ENCODE measurements around the gene HSPE1. TPM values are rescaled to one million over a fixed set of nuclear protein-coding genes. Genes with fewer than 3 reads are reported as not detected.

The HSPE1 gene
- total RNA-seq, 1 donor from 2014 or later: 145 TPM

GRCh38 chr2:197497326-197497725, 2.9 kb upstream of the HSPE1 start:
- intact Hi-C loops (cut with micrococcal nuclease): loop anchor here (5.0 kb wide), 1 partner anchor 580 kb away; no protein-coding TSS in a partner anchor

- intact Hi-C loops (cut with micrococcal nuclease): loop anchor here (2.0 to 5.0 kb wide), 2 partner anchors 581 to 1336 kb away; no protein-coding TSS in a partner anchor
Observed at GRCh38 chr2:197498235-197498936, 1.8 kb upstream of the HSPE1 start.

- intact Hi-C loops (cut with micrococcal nuclease): loop anchor here (1.0 to 5.0 kb wide), 3 partner anchors 305 to 1336 kb away; partner anchors contain the start of gene PLCL1
Observed at GRCh38 chr2:197498937-197499593, 1.1 kb upstream of the HSPE1 start.

DNA sequence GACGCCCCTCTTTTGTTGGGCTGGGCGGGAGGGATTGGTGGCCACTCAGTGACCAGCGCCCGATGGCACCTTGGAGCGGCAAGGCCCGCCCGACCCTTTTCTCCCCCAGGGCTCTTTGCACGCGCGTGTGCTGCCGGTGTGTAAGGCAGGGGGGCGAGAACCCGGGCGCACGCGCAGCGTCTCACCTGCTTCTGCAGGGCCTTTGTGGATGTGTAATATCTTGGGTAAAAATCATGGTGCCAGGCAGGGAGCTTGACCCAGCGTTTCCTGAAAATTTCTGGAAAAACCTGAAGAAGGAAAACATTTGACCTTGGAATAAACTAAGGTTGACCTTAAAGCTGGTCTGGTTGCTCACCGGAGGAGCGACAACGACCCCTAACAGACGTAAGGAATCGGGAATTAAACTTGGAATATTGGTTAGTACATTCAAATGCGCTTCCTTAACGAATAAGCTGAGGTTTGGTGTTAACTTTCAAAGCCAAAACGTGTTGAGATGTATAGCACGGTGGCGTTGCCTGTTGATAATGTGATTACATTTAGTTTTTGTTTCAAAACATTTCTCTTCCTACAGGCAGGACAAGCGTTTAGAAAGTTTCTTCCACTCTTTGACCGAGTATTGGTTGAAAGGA, 438 bp downstream of the HSPE1 start:
- intact Hi-C loops (cut with micrococcal nuclease): loop anchor here (1.0 to 5.0 kb wide), 9 partner anchors 15 to 861 kb away; partner anchors contain the start of genes ANKRD44, CCDC150, COQ10B and MARS2

DNA sequence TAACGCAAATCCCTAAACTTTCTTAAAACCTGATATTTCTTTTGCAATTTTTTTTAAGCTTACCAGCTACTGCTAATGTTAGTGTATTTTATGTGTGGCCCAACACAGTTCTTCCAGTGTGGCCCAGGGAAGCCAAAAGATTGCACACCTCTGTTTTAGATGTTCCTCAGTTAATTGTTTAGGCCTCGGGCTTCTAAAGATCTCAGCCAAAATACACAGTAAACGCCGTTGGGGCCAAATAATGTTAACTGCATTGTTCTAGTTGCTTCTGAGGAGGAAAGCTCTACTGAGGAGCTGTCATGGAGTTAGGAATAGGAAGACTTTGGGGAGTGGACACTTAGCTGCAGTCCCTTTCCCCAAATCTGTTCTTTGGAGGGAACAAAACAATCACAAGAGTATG, 2.0 kb downstream of the HSPE1 start:
- intact Hi-C loops (cut with micrococcal nuclease): loop anchor here (5.0 kb wide), 3 partner anchors 275 to 575 kb away; partner anchors contain the start of gene PGAP1

- intact Hi-C loops (cut with micrococcal nuclease): loop anchor here (5.0 kb wide), 3 partner anchors 275 to 575 kb away; partner anchors contain the start of gene PGAP1
Observed at GRCh38 chr2:197502685-197503084, 2.5 kb downstream of the HSPE1 start.

DNA sequence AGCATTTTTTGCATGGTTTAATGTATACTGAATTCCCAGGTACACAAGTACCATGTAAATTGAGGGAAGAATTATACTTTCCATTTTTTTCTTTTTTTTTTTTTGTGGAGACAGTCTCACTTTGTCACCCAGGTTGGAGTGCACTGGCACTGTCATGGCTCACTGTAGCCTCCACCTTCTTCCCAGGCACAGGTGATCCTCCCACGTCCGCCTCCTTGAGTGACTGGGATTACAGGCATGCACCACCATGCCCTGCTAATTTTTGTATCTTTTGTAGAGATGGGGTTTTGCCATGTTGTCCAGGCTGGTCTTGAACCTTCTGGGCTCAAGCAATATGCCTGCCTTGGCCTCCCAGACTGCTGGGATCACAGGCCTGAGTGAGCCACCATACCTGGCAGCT, 3.8 kb downstream of the HSPE1 start:
- intact Hi-C loops (cut with micrococcal nuclease): loop anchor here (5.0 kb wide), 3 partner anchors 273 to 577 kb away; partner anchors contain the start of gene PGAP1

DNA sequence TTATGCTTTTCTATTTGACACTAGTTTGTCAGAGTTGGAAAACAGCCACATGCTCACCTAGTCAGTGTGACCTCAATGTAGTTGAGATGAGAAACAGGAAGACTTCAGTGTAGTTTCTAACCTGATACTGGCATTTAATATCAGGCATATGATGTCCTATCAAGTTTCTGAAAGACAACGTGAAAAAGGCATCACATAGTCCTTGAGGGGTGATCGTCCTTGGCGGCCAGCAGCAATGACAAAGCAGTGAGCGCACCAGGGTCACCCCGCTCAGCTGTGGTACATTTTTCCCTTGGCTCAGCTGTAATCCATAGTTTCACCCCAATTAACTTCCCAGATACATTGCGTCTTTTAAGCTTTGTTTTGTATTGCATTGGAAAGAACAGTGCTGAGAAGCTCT, 4.3 kb downstream of the HSPE1 start:
- intact Hi-C loops (cut with micrococcal nuclease): loop anchor here (5.0 kb wide), 3 partner anchors 273 to 577 kb away; partner anchors contain the start of gene PGAP1

GRCh38 chr2:197506658-197507057, 6.5 kb downstream of the HSPE1 start:
- intact Hi-C loops (cut with micrococcal nuclease): no loop called here

DNA sequence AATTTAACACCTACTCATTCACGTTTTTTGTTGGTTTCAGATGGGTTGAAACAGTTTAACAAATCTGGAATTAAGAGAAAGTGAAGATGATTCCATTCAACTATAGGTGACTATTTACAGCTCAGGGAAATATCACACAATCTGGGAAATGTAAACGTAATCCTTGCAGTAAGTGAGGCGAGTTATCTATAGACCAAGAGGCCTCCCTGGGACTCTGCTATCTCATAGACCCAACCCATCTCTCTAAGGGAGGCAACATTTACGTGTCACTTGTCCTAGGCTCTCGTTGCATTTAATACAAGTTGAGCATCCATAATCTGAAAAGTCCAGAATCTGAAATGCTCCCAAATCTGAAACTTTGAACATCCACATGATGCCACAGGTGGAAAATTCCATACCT, 13.7 kb downstream of the HSPE1 start:
- intact Hi-C loops (cut with micrococcal nuclease): loop anchor here (10.0 kb wide), 1 partner anchor 351 kb away; no protein-coding TSS in a partner anchor

DNA sequence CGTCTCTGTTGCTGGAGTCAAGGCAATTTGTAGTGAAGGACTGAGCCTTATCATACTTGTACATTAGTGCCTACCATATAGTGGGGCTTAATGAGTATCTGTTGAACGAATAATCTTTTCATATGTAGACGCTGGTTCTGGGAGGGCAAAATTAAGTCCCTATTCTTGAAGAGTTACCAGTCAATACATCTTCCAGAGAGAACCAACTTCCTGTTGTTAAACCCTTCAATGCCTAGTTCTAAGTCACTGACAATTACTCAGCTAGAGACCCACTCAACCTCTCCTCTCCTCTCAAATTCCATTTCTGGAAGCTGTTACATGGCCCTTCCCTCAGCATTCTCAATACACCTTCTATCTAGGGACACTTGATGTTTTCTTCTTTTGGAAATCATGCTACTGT, 14.6 kb downstream of the HSPE1 start:
- intact Hi-C loops (cut with micrococcal nuclease): loop anchor here (1.0 to 10.0 kb wide), 6 partner anchors 14 to 587 kb away; partner anchors contain the start of genes BOLL, HSPE1, MARS2 and PGAP1

GRCh38 chr2:197515315-197515738, 15.1 kb downstream of the HSPE1 start:
- intact Hi-C loops (cut with micrococcal nuclease): loop anchor here (1.0 to 10.0 kb wide), 6 partner anchors 15 to 588 kb away; partner anchors contain the start of genes BOLL, HSPE1, MARS2 and PGAP1

DNA sequence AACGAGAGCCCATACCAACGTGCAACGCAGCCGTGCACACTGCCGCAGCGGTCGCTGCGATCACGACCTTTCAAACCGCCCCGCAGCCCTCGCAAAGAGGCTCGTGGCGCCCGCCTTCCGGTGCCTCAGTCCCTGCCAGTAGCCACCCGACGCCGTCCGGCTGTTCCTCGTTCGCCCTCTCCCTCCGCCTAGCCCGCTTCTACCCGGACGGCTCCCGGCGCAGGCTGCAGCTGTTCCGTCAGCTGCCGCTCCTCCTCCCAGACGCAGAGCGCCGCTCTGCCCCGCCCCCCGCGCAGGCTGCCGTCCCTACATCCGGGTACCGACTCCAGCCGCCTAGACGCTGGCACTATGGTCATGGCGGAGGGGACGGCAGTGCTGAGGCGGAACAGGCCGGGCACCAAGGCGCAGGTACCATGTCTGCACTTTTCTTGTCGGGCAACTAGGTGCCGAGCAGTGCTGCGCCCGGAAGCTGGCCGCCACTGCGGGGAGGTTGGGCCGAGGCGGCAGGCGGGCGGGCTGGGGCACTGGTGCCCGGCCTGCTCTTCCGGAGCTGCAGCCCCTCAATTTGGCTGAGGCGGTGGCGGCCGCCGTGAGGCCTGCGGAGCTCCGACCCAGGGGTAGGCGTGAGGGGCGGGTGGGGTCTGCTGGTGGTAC, 15.7 kb downstream of the HSPE1 start, which contains the start of gene MOB4:
MOB4 (plus strand) TSS at position 328 of the 654 bp plus-strand sequence; CDS start at position 349, 21 bp downstream.
- intact Hi-C loops (cut with micrococcal nuclease): loop anchor here (1.0 to 10.0 kb wide), 8 partner anchors 16 to 717 kb away; partner anchors contain the start of genes BOLL, COQ10B, GTF3C3 and HSPE1

DNA sequence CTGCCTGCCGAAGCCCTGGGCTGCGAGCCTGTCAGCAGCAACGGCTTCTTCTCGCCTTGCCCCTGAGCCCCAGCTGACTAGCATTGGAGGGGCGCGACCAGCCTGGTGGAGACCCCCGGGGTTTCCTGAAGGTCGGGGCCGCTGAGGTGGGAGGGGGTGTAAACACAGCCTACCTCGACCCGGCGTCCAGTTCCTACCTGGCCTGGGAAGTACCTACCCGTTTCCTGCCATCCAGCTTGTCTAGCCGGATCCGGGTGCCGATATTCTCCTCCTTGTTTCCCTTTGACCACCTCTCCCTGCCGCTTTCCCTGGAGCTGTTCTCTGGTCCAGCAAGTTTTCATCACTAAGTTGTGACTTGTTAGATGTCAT, 16.2 kb downstream of the HSPE1 start:
- intact Hi-C loops (cut with micrococcal nuclease): loop anchor here (1.0 to 10.0 kb wide), 5 partner anchors 63 to 717 kb away; partner anchors contain the start of genes BOLL, COQ10B, GTF3C3 and PGAP1

DNA sequence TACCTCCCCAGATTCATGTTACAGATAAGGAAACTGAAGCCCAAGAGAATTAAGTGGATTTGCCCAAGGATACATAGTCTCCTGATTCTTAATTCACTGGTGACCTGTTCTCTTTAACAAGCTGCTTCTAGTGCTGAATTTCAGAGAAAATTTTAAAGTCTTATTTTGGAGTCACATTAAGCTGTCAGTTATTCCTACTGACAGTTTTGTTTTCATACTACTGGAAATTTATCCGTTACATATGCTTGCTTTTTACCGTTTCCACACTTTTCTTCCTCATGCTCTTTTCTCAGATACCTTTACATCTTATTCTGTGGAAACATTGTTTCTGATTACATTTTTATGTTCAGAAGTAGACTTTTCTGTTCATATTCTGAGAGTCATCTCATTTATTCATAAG, 17.0 kb downstream of the HSPE1 start:
- intact Hi-C loops (cut with micrococcal nuclease): loop anchor here (5.0 to 10.0 kb wide), 3 partner anchors 270 to 590 kb away; partner anchors contain the start of genes BOLL and PGAP1

DNA sequence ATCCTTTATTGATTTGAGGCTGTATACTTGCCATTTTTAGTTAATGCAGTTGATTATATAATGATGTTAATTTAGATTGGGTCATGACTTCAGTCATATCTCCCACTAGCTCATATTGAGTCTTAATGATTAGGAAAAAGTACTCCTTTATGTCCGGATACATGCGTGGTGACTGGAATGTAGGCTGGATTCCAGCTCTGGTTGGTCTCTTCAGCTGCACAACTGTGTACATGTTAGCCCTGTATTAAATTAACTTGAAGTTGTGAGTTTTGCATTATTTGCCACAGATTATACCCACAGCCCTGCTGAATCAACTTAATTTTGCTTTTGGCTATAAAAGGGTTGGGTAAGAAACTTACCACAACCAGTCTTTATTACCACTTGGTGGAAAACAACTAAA, 38.2 kb downstream of the HSPE1 start:
- intact Hi-C loops (cut with micrococcal nuclease): no loop called here

DNA sequence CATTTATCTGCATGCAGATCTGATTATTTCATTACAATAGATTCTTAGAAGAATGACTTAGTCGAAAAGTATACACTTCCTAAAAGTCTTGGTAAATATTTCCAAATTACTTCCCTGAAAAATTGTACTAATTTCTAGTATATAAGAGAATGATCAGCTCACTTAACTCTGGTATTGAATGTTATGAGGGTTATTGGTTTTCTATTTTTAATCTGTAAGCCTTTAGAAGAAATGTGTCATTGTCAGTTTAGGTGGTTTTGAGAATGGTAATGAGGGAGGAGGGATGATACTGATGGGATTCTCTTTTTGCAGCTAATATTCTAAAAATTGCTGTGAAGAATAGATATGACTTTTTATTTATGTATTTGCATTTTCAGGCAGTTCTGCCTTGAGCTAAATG, 39.6 kb downstream of the HSPE1 start:
- intact Hi-C loops (cut with micrococcal nuclease): no loop called here

GRCh38 chr2:197543206-197543605, 43.0 kb downstream of the HSPE1 start:
- intact Hi-C loops (cut with micrococcal nuclease): no loop called here

- intact Hi-C loops (cut with micrococcal nuclease): no loop called here
Observed at GRCh38 chr2:197547163-197547900, 47.2 kb downstream of the HSPE1 start.

GRCh38 chr2:197548582-197548981, 48.4 kb downstream of the HSPE1 start:
- intact Hi-C loops (cut with micrococcal nuclease): no loop called here

All from T-helper 2 cell treated with Interferon-gamma antibody and Interleukin-4, amounts not matched to agents 100 ng/mL and 5 ng/mL, for 36 hours (primary cell).